Cardiac fibroblast (primary cell): Measurements from ENCODE around the gene SYNE2.

ENCODE experiments used
- DNase-seq, 2 donors: peaks; one replicate each; pipeline versions ENCODE4 v3.0.0 to v3.0.0-alpha.2; 2010; ENCODE audit warnings: low read depth in 2 of 2
- H3K4me3 ChIP-seq, 2 donors: replicated peaks in 1 of 2; 1 replicate in 1 of 2; 2 replicates in 1 of 2; pipeline ENCODE4 v1.5.1; 2011; ENCODE audit warnings: low read depth in 2 of 2, low read length in 2 of 2, mild to moderate bottlenecking in 2 of 2, moderate library complexity in 1 of 2
- TF ChIP-seq, protein P1 (sequence below): IDR thresholded peaks from one replicate; pipeline ENCODE4 v1.5.1; 2011; ENCODE audit warnings: low read depth, mild to moderate bottlenecking, low read length, inconsistent platforms

The SYNE2 gene

DNA sequence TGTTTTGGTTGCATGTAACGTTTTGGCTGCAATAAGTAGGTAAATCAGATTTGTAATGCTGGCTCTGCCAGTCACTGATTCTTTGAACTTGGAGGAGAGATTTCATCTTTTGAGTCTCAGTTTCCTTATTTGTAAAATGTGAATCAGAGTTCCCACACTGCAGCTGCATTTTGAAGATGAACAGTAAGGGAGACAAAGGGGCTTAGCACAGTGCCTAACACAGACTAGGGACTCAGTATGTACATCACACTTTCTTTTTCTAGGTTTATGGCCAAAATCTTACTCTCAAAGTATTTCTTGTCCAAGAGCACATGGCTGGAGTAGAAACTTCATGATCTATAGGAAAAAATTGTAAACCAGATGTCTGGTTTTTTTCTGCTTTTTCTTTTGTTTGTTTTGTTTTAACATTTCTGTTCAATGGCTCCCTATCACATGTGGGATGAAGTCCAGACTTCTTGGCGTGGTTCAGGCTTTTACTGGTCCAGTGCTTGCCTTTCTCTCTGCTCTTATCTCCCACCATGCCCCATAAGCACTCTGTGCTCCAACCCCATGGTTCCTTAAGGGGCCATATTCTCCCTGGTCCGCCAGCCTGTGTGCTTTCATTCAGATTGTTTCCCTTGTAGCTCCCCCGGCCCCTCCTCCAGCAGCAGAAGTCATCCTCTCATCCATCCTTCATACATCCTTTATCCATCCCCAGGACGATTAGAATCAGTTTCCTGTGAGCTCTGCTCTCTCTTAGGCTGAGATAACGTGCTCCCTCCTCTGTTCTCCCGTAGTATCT lies 58.0 kb downstream of the SYNE2 start:
- peak in 1 of 2 donors; percentile 61 for DNase-seq
- TF ChIP-seq, protein P1, sequence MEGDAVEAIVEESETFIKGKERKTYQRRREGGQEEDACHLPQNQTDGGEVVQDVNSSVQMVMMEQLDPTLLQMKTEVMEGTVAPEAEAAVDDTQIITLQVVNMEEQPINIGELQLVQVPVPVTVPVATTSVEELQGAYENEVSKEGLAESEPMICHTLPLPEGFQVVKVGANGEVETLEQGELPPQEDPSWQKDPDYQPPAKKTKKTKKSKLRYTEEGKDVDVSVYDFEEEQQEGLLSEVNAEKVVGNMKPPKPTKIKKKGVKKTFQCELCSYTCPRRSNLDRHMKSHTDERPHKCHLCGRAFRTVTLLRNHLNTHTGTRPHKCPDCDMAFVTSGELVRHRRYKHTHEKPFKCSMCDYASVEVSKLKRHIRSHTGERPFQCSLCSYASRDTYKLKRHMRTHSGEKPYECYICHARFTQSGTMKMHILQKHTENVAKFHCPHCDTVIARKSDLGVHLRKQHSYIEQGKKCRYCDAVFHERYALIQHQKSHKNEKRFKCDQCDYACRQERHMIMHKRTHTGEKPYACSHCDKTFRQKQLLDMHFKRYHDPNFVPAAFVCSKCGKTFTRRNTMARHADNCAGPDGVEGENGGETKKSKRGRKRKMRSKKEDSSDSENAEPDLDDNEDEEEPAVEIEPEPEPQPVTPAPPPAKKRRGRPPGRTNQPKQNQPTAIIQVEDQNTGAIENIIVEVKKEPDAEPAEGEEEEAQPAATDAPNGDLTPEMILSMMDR: no peak
- no peak overlapping the region for H3K4me3 ChIP-seq

DNA sequence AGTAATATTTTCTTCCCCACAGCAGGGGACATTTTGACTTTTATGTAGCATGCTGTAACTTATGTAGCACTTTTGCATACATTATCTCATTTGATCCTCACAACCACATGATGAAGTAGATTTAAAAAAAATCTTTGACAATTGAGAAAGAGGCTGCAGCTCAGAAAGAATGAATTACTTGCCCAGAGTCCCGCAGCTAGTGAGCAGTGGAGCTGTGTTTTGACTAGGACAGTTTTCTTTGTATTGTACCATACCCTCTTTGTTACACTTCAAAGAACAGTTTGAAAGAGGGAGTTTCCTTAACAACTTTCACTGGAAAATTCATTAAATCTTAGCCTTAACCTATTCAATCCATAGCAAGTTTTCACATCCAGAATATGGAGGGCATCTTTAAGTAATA lies 58.6 kb downstream of the SYNE2 start:
- DNase-seq: no peak
- H3K4me3 ChIP-seq: no peak overlapping the region

DNA sequence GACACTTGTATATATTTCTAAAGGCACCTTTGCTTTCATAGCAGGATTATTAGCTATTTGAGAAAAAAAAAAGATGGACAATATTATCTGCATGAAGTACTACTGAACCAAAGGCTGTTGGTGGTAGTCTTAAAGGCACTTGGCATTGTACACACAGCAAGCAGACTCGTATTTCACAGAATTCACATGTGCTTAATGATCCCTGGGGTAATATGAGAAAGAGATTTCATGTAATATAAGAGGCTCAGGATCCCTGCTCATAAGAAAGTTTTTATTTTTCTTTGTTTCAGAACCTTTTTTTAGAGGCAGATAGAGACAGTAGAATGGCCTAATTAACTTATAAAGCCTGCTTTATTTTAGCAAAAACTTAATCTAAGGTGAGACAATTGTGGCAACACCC lies 59.5 kb downstream of the SYNE2 start:
- no peak for DNase-seq
- TF ChIP-seq, protein P1: no peak
- H3K4me3 ChIP-seq: no peak overlapping the region

More for the DNA sequence above, 58.6 kb downstream of the SYNE2 start:
- TF ChIP-seq, protein P1: no peak

DNA sequence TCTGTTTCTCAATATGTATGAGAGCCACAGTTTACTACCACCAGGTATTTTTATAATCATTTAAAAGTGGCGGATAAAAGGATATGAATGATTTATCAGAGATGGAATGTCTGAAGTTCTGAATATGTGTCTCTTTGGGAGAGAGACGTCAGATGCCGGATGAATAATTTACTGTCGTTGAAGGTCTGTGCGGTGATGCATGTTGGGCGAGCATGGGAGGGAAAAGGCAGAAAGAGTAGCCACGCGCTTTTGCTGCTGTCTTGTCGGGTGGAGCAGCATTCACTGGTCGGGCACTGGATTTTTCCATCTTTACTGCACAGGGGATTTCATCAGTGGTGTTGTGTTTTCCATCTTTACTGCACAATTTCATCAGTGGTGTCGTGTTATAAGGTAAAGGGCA lies 65.6 kb downstream of the SYNE2 start:
- DNase-seq: no peak
- TF ChIP-seq, protein P1: no peak
- H3K4me3 ChIP-seq: no peak overlapping the region

GRCh38 chr14:63922696-63923421 lies 70.1 kb downstream of the SYNE2 start:
- TF ChIP-seq, protein P1: no peak
- H3K4me3 ChIP-seq: no peak overlapping the region
- DNase-seq: peak; percentile 85 to 95

- no peak for DNase-seq
- TF ChIP-seq, protein P1: no peak
- H3K4me3 ChIP-seq: no peak overlapping the region
These were observed 70.6 kb downstream of the SYNE2 start for GRCh38 chr14:63923422-63923752.
